ENCODE measurements around the gene LAMTOR3.

The LAMTOR3 gene, protein sequence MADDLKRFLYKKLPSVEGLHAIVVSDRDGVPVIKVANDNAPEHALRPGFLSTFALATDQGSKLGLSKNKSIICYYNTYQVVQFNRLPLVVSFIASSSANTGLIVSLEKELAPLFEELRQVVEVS

DNA sequence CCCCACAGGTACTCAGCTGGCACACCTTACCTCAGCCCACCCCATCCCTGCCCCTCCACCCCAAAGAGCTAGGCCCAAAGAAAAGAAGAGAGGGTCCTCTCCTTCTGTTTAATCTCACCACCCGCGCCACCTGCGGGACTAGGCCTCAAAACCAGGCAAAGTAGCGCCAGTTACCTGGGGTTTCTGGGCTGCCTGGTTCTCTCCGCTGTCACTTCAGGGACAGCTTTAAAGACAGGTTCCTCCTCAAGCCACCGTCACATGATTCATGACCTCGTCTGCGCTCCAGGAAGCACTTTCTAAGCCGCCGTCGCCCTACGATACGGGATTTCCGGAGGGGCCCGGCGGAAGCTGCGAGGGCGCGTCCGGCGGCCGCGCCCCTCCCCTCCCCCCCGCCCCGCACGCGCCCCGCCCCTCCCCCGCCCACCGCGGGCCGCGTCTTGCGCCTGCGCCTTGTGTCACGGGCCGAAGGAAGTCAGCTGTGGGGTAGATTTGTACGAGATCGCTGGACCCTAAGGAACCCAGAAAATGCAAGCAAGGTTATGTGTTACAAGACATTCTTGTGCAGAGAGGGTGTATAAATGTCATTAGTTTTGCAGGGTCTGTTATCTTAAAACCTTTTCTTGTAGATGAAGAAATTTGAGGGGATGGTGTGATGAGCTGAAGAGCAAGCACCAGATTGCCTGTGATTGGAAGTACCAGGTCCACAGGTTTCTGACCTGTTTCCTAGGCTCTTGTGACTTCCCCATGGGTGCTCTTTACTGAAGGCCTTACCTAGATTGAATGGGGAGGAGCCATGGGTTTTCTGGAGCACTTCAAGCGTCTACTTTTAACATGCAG lies at the start of gene LAMTOR3:
LAMTOR3 (minus strand) TSS at position 267 of the 837 bp plus-strand sequence. CDS start 464 bp downstream, outside the sequence.
- DNase-seq (ENCODE audit: low spot score) = peak; percentile 95

DNA sequence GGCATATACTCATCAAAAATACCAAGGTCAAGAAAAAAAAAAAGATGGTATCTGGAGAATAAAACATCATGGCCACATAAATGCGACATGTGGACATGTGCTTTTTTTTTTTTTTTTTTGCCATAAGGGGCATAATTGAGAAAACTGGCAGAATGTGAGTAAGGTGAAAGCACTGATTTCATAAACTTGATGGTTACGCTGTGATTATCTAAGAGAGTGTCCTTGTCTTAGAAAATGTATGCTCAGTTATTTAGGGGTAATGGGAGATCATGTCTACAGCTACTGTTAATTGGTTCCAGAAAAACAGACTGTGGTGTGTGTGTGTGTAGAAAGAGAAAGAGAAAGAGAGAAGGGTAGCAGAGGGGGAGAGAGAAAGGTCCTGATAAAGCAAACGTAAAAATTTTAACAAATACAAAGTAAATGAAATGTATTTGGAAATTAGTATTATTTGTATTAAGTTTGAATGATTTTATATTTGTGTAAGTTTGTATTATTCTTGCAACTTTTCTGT lies 44.1 kb upstream of the LAMTOR3 start:
- DNase-seq (ENCODE audit: low spot score) = no peak

DNA sequence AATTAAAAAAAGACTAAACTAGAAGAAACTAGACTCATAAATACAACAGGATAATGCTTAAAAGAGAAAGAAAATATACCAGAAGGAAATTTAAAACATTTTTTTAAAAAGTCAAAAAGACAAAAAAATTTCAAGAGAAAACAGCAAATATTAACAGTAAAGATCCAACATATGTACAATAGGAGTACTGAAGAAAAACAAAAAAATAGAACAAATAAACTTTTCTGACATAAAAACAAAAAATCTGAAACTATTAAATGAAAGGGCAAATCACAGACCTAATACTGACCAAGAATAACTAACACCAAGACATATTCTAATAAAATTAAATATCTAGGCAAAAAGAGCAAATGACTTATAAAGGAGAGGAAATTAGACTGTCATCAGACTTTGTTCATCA lies 40.7 kb upstream of the LAMTOR3 start:
- no peak for DNase-seq (ENCODE audit: low spot score)

DNA sequence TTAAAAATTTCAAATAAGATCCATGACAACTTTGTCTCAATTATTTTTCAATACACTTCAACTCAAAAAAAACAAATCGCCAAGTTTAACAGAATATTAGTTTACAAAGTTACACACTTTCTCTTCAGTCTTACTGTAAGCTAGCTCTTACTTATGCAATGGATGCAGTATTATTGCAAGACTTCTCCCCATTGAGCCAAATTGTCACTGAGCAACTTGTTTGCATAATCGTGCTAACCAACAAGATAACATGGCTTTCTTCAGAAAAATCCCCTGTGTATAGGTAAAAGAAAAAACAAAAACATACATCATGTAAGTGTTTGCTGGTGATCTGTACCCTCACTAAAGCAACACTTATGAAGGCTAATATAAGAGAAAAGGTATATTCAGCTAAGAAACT lies 33.3 kb upstream of the LAMTOR3 start:
- DNase-seq (ENCODE audit: low spot score) = no peak

DNA sequence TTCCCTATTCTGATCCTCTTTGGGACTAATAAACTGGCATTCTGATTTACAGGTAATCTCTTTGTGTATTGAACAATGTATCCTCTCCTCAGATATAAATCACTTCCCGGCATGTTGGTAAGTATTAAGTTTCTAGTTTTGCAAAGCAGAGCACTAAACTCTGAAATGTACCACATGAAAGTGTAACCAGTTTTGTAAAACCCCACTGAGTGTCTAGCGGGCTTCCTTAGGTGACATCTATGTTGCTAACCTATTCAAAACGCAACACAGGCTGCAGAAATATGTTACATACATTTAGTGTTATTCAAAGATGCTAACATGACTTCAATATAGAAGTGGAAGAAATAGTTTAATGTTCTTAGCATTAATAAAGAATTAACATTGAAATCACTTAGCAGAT lies 26.9 kb upstream of the LAMTOR3 start:
- no peak for DNase-seq (ENCODE audit: low spot score)

DNA sequence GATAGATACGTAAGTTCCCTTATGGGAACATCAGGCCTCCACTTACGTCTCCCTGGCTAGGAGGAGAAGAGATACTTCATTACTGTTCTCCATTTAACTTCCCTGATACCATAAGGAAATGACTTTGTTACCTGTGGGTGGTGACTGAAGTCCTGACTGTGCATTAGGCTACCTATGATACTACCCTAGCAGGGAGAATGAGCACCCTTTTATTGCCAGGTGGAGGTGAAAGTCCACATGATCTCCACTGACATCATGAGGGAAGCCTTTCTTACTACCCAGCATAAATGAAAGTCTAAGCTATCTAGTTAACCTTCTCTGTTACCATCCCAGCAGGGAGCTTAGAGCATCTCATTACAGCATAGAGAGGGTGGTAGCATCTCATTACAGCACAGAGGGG lies 24.4 kb upstream of the LAMTOR3 start:
- DNase-seq (ENCODE audit: low spot score) = no peak

DNA sequence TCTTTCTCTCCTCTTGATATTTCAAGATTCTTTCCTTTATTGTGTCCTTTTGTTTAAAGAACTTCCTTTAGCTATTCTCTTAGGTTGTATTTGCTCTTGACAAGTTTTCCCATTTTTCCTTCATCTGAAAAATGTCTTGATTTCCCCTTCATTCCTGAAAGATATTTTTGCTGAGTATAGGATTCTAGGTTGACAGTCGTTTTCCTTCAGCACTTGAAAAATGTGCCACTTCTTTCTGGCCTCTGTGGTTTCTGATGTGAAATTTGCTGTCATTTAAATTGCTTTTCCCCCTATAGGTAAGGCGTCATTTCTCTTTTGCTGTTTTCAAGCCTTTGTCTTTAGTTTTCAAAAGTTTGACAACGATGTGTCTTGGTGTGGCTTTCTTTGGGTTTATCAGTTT lies 23.3 kb upstream of the LAMTOR3 start:
- no peak for DNase-seq (ENCODE audit: low spot score)

DNA sequence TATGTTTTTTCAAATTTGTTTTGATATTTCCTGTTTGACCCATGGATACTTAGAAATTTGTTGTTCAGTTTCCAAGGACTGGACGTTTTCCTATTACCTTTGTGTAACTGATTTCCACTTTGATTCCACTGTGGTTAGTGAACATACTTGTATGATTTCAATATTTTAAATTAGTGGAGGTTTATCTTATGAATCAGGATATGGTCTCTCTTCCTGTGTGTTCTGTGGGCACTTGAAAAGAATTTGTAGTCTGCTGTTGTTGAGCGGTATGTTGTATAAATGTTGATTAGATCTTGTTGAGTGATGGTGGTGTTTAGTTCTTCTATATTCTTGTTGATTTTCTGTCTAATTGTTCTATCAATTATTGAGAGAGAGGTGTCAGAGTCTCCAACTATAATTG lies 21.2 kb upstream of the LAMTOR3 start:
- no peak for DNase-seq (ENCODE audit: low spot score)

DNA sequence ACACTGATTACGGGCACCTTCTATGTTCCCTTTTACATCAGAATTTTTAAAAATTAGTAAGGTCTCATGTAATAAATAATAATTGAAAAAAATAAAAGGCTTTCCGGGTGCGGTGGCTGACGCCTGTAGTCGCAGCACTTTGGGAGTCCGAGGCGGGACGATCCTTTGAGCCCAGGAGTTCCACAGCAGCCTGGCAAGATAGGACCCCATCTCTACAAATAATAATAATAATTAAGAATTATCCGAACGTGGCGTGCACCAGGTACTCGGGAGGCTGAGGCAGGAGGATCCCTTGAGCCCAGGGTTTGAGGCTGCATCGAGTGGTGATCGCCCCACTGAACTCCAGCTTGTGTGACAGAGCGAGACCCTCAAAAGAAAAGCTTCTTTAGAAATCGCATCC lies 771 bp upstream of the LAMTOR3 start:
- DNase-seq (ENCODE audit: low spot score) = no peak

DNA sequence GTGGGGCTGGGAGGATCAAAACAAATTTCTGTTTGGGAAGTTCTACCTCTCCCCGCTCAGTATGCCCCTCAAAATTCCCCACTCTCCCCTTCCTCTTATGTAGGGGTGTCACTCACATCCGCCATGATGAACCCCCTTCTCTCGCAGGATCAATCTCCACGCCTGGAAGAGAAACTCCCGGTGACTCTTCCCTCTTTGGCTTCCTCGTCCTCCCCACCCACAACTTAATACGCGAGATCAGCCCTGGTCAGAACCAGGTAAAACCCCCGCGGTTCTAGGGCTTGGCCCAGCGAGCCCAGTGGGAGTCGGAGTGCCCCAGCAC lies 427 bp downstream of the LAMTOR3 start:
- peak; percentile 10 for DNase-seq (ENCODE audit: low spot score)

DNA sequence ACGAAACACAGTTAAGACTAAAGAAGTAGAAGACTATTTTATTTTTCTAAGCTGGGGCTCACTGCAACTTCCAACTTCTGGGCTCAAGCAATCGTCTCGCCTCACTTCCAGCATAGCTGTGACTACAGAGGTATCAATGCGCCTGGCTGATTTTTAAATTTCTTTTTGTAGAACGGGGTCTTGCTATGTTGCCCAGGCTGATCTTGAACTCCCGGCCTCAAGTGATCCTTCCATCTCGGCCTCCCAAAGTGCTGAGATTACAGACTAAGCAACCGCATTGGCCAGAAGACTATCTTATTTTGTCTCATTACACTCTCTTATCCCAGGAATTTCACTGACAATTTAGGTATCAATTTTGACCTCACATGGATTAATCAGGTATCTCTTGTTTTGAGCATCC lies 1.2 kb downstream of the LAMTOR3 start:
- DNase-seq (ENCODE audit: low spot score) = no peak

DNA sequence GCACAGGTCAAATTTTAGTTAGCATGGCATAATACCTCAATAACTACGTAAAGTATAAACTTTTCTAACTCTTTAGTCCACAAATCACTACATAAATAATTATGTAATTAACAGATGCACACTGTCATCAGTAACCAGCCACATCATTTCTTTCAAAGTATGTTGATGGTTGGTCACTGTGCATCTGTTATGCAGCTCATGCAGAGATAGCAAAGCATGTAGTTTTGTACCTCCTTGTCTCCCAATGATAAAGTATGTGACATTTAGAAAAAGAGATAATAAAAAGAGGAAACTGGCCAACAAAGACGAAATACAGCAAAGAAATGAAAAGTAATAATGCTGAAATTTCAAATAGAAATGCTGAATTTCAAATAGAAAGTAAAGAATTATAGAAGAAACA lies 2.9 kb downstream of the LAMTOR3 start:
- DNase-seq (ENCODE audit: low spot score) = no peak

DNA sequence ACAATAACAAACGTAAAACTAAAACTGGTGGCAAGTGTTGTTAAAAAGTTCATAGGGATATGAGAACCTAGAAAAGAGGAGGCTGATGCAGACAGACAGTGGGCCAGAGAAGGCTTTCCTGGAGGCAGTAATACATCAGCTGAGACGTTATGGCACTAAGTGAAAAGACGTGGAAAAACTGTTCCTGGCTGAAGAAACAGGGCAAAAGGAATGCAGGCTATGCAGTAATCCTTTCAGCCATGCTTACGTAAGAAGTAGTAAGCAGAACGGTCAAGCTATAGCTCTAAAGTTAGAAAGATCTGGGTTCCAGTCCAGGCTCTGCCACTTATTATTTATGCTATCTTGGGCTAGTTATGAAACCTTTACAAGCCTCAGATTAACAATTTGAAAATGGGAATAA lies 6.4 kb downstream of the LAMTOR3 start:
- peak; percentile 7 for DNase-seq (ENCODE audit: low spot score)

DNA sequence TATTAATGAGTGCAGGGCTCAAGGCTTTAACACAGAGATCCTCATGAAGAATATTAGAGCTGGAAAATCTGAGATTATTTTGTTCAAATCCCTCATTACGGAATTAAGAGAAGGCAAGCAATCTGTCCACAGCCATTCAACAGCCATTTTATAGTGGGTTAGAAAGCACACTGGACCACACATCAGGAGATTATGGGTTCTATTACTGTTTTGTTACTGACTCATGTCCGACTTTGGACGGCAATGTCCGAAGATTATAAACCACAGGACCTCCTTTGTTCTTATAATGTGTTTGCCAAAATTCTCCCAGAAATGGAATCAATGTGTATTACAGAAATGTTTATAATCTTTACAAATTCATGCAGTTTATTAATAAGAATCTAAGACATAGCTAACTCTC lies 8.1 kb downstream of the LAMTOR3 start:
- no peak for DNase-seq (ENCODE audit: low spot score)

DNA sequence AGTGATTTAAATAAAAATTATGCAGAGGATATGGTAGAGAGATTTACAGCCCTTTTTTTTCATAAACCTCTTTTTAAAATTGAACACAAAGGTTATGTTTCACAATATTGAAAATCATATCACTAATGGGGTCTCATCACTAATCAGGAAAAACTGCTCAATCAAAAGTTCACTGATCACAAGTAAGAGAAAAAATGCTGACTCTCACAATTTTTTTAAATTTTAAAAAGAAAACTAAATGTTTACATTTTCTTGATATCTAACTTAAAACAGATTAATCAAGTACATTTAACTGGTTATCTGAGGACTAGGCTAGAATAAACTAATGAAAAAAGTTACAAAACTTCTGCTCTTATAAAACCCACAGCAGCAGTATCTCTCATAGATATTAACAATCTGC lies 8.5 kb downstream of the LAMTOR3 start:
- no peak for DNase-seq (ENCODE audit: low spot score)

DNA sequence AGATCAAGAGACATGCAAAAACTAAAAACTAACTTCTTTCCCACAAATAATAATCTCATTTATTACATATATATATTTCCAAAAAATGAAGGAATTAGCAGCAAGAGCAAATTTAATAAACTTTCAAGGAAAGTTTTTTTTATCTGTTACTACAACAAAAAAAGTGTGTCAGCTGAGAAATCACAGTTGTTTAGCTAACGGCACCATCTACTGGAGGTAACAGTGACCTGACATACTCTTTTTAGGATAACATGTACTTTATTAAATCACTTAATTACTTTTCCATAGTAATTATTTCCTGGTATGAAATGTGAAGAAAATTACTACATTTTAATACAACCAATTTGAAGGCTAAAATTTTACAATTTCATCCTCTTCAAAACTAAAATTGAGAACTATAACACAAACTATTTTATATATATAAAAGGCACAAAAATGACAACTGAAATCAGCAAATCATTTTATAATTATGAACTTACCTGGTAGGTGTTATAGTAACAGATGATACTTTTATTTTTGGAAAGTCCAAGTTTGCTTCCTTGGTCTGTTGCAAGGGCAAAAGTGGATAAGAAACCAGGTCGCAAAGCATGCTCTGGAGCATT lies 9.1 kb downstream of the LAMTOR3 start:
- peak; percentile 18 for DNase-seq (ENCODE audit: low spot score)

DNA sequence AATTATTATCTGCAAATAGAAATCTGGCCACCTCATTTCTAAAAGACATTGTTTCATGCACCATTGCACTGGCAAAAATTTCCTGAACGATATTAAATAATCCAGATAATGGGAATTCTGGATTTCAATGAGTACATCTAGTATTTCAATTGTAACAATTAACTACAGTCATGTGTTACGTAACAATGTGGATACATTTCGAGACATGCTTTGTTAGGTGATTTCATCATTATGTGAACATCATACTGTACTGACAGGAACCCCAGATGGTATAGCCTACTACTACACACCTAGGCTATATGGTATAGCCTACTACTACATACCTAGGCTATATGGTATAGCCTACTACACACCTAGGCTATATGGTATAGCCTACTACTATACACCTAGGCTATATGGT lies 14.8 kb downstream of the LAMTOR3 start:
- no peak for DNase-seq (ENCODE audit: low spot score)

DNA sequence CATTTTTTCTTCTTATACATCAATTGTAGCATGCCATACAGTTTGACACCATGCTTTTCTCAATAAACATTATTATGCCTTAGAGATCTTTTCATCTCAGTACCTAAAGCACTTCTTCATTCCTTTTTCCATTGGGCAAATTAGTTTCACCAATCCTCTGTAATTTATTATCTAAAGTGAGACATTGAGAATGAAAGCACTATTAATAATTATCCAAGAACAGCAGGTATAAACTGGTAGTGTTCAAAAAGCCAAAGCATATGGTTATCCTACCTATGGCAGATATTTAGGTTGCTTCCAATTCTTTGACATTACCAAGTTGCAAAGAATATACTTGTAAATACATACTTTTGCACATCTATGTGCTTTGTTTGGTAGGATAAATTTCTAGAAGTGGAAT lies 15.6 kb downstream of the LAMTOR3 start:
- DNase-seq (ENCODE audit: low spot score) = no peak

DNA sequence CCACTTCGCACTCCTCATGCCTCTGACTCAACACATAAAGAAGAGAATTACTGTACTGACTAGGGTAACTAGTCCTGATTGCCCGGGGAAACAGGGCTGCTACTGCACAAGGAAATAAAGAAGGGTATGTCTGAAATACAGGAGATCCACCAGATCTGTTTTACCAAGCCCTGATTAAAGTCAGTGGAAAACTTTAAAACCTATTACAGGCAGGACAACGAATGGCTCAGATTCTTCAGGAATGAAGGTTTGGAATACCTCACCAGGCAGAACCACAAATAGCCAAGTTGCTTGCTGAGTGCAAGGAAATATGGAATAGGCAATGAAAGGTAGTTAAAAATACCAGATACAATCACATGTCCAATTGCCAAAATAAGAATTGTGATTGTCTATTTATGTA lies 17.3 kb downstream of the LAMTOR3 start:
- DNase-seq (ENCODE audit: low spot score) = no peak

DNA sequence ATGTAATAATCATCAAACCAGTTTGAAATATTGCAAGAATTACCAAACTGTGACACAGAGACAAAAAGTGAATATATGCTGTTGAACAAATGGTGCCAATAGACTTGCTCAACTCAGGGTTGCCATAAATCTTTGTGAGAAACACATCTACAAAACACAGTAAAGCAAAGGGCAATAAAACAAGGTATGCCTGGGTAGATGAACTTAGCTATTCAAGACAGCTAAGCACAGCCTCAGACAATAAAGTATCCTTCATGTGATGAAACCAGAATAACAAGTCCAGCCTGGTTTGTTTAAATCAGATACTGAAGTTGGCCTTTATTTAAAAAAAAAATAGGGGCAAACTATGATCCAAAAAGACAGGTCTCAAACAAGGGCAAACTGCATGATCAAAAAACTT lies 19.2 kb downstream of the LAMTOR3 start:
- DNase-seq (ENCODE audit: low spot score) = no peak

DNA sequence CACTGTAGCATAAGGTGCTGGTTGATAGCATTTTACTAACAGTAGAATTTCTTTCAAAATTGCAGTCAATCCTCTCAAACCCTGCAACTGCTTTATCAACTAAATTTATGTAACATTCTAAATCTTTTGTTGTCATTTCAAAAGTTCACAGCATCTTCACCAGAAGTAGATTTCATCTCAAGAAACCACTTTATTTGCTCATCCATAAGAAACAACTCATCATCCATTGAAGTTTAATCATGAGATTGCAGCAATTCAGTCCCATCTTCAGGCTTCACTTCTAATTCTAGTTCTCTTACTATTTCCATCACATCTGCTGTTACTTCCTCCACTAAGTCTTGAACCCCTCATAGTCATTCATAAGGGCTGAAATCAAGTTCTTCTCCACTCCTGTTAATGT lies 21.7 kb downstream of the LAMTOR3 start:
- DNase-seq (ENCODE audit: low spot score) = no peak

DNA sequence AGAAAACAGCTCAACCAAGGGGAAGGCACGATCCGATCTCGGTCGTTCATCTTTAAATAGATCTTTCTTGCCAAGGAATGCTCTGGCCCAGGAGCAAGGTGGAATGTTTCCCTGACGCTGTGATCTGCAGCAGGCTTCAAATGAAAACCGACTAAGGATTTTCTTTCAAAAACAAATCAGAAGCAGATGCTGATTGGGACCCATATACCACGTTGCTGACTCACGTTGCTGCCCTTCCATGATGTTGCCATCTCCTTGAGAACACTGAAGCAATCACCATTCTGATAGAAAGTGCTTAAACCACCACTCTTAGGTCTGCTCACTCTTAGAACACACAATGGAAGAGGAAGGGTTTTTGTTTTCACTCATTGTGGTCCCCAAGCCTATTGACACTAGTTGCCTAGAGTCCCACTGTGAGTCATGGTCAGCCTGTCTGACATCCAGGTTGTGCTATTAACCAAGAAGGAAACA lies 26.1 kb downstream of the LAMTOR3 start:
- DNase-seq (ENCODE audit: low spot score) = peak; percentile 75

DNA sequence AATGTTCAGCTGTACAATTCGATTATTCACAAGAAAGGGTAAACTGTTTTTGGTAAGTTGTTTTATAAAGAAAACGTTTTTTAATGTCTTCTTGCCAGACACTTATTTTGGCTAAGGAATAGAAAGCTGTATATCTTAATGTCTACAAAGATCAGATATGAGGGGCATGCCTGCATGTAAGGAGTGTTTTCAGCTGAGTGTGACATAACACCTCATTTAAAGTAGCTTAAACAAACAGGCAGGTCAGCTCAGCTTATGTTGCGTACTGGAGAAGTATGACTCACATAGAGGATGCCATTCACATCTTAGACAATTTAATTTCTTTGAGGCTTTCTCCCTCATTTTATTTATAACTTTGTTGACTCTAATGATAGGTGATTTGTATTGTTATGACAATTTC lies 30.4 kb downstream of the LAMTOR3 start:
- no peak for DNase-seq (ENCODE audit: low spot score)

Data from AG08395 (cell line).